Measurements from ENCODE around the gene ABHD2. TPM values are rescaled to one million over a fixed set of nuclear protein-coding genes. Genes with fewer than 3 reads are reported as not detected.

ABHD2 gene
- total RNA-seq, 2 donors from 2014 or later: 50.8 to 136 TPM

GRCh38 chr15:89111352-89111751 is 23.1 kb downstream of the ABHD2 start:
- intact Hi-C loops (cut with DNase I): no loop called here
- no peak for DNase-seq

GRCh38 chr15:89111961-89112340 is 23.7 kb downstream of the ABHD2 start:
- no peak overlapping the region for H3K4me3 ChIP-seq
- intact Hi-C loops (cut with DNase I): no loop called here
- H3K27me3 ChIP-seq: no peaks in the 10 kb centered on the region
- 77 to 78% methylated on average over 4 of the region's 4 CpGs for WGBS, 2 donors
- H3K36me3 ChIP-seq (replicated peaks in 1 of 2; ENCODE audit: insufficient read depth in 1 of 2, low read depth in 2 of 2): no peaks in the 10 kb centered on the region
- no peak for TF ChIP-seq CTCF (IDR thresholded peaks at IDR 0.05)
- no peak for TF ChIP-seq POLR2A (IDR thresholded peaks at IDR 0.05)
- peaks cover 79% of the 10 kb centered on the region for H3K4me1 ChIP-seq
- peak overlapping the region; percentile 84 to 98 (median 93) for H3K27ac ChIP-seq
- H3K9me3 ChIP-seq: no peaks in the 10 kb centered on the region
- no peak for DNase-seq
- no peak for ATAC-seq

More at GRCh38 chr15:89111352-89111751, 23.1 kb downstream of the ABHD2 start:
- Histone ChIP-seq H3K27ac (peak overlapping the region; percentile 63 to 98 (median 93)), H3K27me3 (no peaks in the 10 kb centered on the region), H3K9me3 (no peaks in the 10 kb centered on the region), H3K36me3 (replicated peaks in 1 of 2; ENCODE audit: insufficient read depth in 1 of 2, low read depth in 2 of 2) (no peaks in the 10 kb centered on the region), H3K4me3 (no peak overlapping the region), H3K4me1 (peaks cover 73% of the 10 kb centered on the region)
- no peak for ATAC-seq
- TF ChIP-seq CTCF (IDR thresholded peaks at IDR 0.05) (no peak), POLR2A (IDR thresholded peaks at IDR 0.05) (no peak)

GRCh38 chr15:89112341-89112971 is 24.2 kb downstream of the ABHD2 start:
- peak; percentile 70 to 90 (median 82) for DNase-seq
- Histone ChIP-seq H3K4me3 (no peak overlapping the region), H3K4me1 (peaks cover 82% of the 10 kb centered on the region), H3K27ac (peak overlapping the region; percentile 84 to 98 (median 93)), H3K9me3 (no peaks in the 10 kb centered on the region), H3K27me3 (no peaks in the 10 kb centered on the region), H3K36me3 (replicated peaks in 1 of 2; ENCODE audit: insufficient read depth in 1 of 2, low read depth in 2 of 2) (no peaks in the 10 kb centered on the region)
- 8 to 19% methylated on average over 1 of the region's 1 CpG for WGBS, 2 donors
- intact Hi-C loops (cut with DNase I): no loop called here
- ATAC-seq: peak; percentile 74
- TF ChIP-seq CTCF (IDR thresholded peaks at IDR 0.05): no peak
- TF ChIP-seq POLR2A (IDR thresholded peaks at IDR 0.05): no peak

GRCh38 chr15:89113296-89114024 is 25.2 kb downstream of the ABHD2 start:
- peak in 1 of 4 donors; percentile 1 for DNase-seq
- TF ChIP-seq CTCF (IDR thresholded peaks at IDR 0.05) (no peak), POLR2A (IDR thresholded peaks at IDR 0.05) (no peak)
- Histone ChIP-seq H3K36me3 (replicated peaks in 1 of 2; ENCODE audit: insufficient read depth in 1 of 2, low read depth in 2 of 2) (no peaks in the 10 kb centered on the region), H3K4me3 (no peak overlapping the region), H3K27me3 (no peaks in the 10 kb centered on the region), H3K4me1 (peaks cover 82% of the 10 kb centered on the region), H3K27ac (peak overlapping the region; percentile 84 to 98 (median 93)), H3K9me3 (no peaks in the 10 kb centered on the region)
- ATAC-seq: no peak
- intact Hi-C loops (cut with DNase I): no loop called here
- 41 to 50% methylated on average over 7 of the region's 7 CpGs for WGBS, 2 donors
